T-helper 2 cell treated with Interferon-gamma antibody and Interleukin-4, amounts not matched to agents 100 ng/mL and 5 ng/mL, for 36 hours (primary cell): ENCODE measurements around the gene SAMD10. TPM values are rescaled to one million over a fixed set of nuclear protein-coding genes. Genes with fewer than 3 reads are reported as not detected.
"Not testable (repeated sequence)": the region's sequence is repeated elsewhere in the genome, so short reads cannot be mapped to it uniquely, and the experiment has no call there.

Source experiments
- intact Hi-C: fragments of 100-400 bp; cut with micrococcal nuclease; formaldehyde crosslinking; loops from one replicate; pipeline ENCODE4 v1.15.1; 2023
- total RNA-seq: library from RNA; stranded (reverse); gene quantifications from 2 replicates; pipeline ENCODE4 v1.2.3, GENCODE V29; 2022

SAMD10 gene
- total RNA-seq, 1 donor from 2014 or later: 21.8 TPM

DNA sequence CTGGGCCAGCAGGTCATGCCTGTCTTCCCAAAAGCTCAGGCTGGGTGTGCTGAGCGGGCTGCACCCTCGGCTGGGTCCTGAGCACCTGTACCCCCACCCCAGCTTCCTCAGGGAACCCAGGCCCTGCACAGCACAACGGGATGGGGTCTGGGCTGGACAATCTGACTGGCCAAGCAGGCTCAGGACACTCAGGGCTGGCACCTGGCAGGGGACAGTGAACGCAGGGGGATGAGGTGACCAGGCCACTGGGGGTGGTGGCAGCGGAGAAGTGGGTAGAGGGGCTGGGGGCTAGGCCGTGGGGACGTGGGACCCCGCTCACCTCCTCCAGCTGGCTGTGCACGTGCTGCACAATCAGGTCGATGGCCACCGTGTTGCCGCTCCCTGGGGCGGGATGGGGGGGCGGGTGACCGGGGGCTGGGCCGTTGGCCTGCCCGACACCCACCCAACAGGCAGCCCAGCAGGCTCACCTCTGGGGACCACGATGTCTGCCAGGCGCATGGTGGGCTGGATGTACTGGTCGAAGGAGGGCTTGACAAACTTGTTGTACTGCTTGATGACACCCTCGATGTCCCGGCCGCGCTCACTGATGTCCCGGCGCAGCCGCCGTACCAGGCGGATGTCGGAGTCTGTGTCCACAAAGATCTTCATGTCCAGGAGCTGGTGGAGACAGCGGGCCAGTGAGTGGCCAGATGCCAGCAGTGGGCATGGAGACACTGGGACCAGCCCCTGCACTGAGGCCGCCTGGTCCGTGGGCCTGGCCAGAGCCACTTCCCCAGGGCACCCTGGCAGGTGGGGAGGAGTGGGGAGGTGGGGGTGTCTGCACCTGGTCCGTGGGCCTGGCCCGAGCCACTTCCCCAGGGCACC is 35.1 kb downstream of the SAMD10 start:
- intact Hi-C loops: no loop called here

DNA sequence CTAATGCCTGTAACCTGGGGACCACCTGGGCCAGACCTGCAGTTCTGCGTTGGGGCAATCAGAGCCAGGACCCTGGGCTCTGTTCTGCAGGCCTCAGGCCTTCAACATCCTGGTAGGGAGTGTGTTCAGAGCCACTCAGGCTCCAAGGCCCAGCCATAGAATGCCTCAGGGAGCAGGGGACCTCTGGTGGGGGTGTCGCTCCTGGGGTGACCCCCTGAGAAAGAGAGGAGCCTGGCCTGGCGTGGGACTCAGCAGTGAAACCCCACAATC is 35.7 kb downstream of the SAMD10 start:
- intact Hi-C loops: no loop called here

DNA sequence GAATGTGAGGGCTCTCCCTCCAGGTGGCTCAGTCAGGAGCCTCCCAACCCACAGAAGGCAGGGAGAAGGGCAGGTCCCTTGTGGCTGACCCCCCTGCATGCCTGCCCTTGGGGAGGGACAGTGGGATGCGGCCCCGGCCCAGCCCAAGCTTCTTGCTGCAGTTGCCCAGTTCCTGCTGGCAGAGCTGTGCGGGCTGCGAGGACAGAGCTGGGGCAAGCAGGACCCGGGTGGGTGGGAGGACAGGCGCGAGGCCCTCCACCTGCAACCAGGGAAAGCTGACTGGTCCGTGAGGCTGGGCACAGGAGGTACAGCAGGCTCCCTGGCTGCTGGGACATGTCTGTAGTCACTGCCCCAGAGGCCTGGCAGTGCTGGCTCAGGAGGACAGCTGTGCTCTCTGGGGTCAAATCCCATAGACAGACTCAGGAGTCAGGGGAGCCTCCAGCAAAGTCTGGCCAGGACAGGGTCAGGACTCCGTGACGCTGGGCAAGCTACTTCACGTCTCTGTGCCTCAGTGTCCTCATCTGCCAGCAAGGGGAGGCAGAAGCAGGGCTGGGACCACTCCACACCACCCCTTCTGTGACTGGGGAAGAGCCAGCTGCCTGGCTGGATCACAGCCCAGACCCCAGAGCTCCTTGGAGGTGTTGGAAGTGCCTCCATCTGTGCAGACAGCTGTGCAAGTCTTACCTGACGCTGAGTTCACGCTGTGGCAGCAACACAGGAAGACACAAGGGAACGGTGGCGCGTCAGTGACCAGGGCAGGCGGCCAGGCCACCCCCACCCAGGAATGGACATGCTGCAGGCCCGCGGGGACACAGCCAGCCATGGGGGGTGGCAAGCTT is 36.3 kb downstream of the SAMD10 start:
- intact Hi-C loops: no loop called here

DNA sequence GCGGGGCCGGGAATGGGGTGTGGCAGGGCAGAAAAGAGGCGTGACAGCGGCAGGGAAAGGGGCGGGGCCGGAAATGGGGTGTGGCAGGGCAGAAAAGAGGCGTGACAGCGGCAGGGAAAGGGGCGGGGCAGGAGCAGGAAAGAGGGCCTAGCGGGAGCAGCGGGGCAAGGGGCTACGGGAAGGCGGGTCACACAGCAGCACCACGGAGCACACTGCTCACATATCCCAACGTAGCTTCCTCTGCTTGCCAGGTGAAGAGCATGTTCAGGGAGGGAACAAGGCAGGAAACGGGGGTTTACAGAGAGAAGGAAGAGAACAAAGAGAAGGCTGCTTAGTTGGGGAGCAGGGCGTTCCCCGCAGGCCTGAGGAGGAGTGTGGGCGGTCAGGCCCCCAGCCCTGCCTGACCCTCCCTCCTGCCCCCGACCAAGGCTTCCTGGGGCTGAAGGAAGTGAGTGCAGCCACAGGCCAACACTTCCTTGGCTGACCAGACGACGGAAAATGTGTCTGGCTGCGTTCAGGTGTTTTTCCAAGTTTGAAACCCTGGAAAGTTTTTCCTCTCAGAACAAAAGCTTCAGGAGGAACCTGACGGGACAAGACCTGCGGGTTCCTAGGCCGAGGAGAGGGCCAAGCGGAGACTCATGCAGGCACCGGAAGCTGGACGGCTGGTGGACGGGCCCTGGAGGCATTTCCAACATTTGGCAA is 37.0 kb downstream of the SAMD10 start:
- intact Hi-C loops: no loop called here

DNA sequence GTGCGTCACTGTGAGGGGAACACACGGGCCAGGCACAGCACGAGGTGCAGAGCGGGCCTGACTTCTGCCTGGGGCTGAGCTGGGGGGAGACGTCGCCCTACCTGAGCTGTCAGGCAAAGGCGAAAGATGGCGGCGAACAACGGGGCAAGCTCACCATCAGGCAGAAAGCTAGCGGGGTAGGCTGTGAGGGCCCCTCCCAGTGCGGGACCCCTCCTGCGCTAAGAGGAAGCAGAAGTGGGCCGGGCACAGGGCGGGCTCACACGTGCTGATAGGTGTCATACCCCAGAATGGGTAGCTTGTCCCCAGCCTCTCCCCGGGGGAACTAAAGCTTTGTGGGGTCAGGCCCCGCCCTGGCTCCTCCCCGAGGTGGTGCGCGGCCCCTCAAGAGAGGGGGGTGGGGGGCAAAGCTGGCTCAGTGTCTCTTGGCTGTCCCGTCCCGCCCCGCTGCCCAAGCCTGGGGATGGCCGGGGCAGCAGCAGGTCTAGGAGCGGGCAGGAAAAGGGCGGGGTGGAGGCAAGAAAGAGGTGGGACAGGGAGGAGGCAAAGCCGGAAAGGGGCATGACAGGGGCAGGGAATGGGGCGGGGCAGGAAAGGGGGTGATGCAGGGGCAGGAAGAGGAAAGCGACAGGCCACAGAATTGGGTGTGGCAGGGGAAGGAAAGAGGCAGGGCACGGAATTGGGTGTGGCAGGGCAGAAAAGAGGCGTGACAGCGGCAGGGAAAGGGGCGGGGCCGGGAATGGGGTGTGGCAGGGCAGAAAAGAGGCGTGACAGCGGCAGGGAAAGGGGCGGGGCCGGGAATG is 38.0 kb downstream of the SAMD10 start:
- intact Hi-C loops: loop anchor here (2.0 kb wide), 1 partner anchor 47 kb away; the partner anchor contains the start of gene DNAJC5

DNA sequence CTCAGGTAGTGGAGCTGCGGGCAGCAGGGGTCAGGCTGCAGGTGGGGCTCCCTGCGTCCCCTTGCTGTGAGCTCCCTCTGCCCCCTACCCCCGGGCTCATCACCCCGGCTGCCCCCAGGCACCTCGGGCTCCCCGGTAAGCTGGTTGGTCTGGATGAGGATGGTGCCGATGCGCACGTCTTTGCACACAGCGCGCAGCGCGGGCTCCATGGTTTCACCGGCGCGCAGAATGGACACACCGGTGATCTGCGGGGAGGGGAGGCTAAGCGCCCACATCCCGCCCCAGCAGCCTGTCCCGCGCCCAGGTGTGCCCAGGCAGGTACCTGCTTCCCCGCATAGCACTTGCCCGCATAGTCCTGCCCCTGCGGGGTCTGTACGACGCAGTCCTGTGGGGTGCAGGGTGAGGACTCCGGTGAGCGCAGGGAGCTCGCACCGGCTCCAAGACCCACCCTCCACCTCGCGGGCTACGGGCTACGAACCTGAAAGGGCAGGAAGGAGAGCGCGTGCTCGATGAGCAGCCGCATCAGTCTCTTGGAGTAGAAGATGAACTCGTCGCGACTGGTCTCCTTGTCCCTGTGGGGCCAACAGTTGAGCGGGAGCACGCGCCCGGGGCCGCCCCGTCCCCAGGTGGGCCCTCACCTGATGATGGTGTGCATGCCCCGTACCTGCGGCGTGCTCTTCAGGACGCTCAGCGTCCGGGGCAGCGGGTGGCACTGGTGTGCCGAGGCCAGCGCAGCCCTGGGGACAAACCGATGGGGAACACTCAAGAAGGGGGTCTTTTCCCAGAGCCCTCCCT is 38.8 kb downstream of the SAMD10 start:
- intact Hi-C loops: loop anchor here (2.0 kb wide), 1 partner anchor 46 kb away; the partner anchor contains the start of gene DNAJC5

DNA sequence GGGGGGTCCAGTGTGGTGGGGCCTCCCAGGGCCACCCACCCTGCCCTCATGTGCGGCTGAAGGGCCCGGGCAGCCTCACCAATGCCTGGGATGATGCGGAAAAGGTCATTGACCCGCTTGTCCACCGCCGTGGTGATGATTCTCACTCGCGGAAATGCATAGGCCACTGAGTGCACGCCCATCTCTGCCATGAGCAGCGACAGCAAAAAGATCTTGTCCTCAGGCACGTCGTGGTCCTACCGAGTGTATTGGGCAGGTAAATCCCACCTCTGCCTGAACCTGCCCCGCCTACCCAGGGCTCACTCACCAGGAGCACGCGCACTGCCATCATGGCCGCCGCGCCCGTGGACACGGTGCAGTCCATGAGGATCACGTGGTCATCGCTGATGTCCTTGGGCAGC is 39.4 kb downstream of the SAMD10 start:
- intact Hi-C loops: loop anchor here (2.0 kb wide), 1 partner anchor 45 kb away; the partner anchor contains the start of gene DNAJC5

DNA sequence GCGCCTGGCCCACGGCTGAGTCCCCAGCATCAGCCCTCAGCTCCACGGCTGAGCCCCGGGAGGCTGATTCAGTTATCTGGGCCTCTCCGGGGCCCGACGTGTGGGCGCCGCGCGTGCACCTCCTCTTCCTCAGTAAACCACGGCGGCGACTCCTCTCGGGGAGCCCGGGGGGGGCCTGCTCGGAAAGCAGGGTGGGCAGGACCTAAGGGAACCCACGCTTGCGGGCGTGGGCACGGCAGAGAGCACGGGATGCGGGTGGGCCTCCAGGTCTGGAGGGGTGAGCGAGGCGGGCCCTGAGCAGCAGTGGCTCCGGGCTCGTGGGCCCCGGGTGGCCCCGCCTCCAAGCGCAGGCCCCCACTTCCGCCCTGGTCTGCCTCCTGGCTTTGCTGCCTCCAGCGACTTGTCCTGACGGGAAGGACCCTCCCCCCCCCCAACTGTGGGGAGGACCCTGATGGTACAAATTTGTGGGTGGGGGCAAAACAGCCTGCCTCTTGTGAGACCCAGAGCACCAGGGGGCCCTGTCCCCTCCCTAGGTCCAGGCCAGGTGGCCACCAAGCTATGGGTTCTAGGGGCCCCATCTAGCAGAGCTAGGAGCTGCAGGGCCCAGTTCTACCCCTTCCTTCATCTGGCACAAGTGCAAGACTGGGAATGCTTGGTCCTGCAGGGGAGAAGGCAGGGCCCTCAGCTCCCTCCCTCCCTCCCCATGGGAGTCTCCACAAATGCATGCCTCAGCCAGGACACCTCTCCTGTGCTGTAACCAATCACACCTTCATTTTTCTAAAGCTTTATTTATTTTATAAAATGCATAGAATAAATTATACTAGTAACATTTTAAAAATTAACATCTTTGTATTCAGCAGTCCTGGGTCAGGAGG is 40.1 kb downstream of the SAMD10 start:
- intact Hi-C loops: no loop called here

DNA sequence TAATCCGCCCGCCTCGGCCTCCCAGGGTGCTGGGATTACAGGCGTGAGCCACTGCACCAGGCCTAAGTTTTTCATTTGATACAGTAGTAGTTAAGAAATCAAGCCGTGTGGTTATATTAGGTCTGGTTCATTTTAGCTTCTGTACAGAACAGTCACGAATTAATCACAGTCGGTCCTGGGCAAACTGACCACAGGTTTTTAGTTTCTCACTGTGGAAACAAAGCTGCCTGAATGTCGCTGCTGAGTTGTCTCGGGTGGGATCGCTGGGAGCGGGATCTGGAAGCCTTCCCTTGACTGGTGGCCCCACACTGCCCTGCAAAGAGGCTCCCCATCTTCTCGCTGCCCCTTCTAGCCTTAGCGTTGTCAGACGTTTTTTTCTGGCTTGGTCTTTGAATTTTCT is 41.8 kb downstream of the SAMD10 start:
- intact Hi-C loops: no loop called here

DNA sequence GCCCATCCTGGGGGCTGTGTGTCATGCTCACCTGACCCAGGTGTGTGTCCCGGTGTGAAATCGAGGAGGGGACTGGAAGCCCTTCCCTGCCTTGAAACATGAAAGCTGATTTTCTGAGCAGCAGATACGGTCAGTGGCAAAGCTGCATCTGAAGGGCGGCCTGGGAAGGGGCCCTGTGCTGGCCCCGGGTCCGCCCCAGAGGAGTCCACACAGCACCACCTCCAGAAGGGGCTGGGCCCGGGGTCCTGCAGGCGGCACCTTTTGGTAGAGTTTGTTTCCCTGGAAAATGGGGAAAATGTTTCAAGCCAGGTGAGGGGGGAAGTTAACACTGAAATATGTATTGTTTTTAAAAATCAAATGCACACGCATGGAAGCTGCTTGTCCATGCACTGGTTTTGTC is 44.0 kb downstream of the SAMD10 start:
- intact Hi-C loops: no loop called here

DNA sequence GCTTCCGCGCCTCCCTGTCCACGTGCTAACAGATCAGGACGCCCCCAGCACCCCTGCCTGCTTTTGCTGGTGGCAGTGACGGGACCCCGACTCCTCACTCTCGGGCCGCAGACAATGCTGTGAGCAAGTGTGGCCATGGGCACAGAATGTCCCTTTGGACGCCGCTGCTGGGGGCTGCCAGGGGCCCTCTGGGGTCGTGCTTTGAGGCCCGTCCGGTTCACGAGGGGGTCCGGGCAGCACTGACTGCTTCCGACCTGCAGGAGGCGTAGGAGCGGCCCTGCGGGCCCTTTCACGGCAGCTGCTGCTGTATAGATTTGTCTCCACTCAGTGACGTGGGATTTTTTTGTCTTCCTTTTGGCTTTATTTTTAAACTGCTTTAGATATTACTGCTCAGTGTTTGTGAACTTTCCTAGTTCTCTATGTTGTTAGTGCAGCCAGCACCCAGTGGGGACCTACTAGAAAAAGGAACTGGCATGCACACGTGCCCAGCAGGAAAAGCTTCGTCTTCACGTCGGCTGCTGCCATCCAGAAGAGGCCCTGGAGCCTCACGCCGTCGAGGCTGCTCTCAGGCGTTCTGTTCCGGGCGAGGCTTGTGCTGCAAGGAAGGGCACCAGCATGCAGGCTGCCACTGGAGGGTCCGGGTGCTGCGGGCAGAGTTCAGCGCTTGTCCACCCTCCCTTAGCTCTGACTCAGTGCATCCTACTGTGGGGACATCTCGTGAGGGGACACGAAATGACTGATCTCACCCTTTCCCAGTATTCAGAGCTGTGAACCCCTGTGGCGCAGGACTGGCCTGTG is 45.0 kb downstream of the SAMD10 start:
- intact Hi-C loops: no loop called here

DNA sequence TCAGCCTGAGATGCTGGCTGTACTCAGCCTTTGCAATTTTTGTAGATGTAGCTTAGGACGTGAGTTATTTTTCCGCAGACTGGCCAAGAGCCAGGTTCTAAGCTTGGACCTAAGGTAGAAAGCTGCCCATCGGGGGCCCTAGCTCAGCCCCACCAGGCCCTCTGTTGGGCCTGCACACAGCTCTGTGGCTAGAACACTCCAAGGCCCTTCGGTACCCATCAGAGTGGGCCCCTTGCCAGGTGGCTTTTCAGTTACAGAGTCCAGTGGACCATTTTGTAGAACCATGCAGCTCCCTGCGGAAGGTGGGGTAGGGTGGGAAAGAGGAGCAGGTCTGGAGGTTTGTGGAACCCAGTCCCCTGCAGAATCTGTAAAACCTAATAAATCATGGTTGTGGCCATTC is 45.8 kb downstream of the SAMD10 start:
- intact Hi-C loops: no loop called here

DNA sequence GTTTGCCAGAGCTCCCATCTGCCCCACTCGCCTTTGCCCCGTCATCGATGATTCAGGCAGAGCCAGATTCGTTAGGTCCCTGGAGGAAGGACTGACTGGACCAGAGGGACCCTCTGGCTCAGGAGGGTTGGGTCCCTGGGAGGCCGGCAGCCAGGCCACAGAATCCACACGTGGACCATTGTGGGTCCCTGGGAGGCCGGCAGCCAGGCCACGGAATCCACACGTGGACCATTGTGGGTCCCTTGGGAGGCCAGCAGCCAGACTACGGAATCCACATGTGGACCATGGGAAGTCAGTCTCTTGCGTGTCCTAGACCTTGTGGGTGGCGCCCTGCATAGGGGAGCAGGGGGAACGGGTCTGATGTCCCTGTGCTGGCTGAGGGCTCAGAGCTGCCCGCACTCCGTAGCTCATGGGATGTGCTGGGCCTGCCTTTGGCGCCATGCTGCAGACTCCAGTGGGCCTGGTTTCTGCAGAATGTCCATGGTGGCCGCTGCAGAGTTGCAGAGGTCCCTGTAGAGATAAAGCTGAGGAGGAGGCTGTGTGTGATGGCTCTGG is 46.8 kb downstream of the SAMD10 start:
- intact Hi-C loops: no loop called here

DNA sequence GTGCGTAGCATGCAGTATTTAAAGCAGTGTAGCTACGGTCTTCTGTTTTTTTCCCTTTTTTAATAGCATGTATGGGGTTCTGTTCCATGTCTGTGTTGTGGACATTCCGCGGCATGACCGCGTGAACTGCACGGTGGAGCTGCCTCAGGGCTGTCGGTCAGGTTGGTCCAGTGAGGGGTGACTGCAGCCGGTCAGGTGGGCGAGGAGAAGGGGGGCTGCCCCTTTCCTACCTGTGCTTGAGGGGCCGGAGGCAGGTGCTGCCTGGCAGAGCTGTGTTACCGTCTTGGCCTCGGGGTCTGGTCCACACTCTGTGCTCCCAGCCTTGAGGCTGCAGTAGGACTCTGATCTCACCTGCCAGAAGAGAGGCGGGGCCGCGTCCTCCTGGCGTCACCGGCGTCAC is 47.7 kb downstream of the SAMD10 start:
- intact Hi-C loops: no loop called here

DNA sequence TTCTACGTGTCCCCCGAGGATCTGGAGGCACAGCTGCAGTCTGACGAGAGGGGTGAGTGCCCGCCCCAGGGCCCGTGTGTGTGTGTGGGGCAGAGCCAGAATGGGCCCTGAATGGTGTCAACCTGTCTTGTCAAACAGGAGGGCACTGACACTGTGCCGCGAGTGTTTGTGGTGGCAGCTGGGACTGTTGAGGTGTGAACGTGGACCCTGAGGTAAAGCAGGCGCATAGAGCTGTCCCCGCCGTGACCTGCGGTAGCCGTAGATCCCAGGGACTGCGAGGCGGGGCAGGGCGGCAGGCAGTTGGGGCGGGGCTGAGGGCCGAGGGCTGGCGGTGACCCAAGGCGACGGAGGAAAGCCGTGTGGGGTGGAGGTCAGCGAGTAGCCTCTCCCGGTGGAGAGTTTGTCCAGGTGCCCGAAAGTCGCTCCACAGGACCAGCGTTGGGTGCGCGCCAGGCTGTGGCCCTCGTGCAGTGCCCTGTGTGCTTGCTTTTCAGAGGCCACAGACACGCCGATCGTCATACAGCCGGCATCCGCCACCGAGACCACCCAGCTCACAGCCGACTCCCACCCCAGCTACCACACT is 48.4 kb downstream of the SAMD10 start:
- intact Hi-C loops: no loop called here

DNA sequence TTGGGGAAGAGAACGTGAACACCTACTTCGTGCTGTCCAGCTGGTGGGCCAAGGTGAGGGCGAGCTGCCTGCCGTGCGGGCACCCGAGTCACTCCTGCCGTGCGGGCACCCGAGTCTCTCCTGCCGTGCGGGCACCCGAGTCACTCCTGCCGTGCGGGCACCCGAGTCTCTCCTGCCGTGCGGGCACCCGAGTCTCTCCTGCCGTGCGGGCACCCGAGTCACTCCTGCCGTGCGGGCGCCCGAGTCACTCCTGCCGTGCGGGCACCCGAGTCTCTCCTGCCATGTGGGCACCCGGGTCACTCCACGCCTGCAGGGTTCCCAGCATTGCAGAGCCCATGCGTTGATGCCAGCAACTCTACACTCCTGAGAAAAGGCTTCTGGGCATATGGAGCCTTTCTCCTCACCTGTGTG is 50.0 kb downstream of the SAMD10 start:
- intact Hi-C loops: not testable (repeated sequence)

DNA sequence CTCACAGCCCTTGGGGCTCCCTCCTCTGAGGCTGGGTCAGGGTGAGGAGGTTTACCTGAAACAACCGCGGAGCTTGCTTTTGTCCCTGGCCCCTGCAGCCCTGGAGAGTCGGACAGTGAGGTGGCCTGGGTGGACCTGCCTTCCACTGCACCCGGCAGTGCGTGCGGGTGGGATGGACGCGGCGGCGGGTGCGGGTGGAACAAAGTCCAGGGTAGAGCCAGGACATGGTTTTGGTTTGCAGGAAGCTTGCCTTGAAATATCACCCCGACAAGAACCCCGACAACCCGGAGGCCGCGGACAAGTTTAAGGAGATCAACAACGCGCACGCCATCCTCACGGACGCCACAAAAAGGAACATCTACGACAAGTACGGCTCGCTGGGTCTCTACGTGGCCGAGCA is 50.4 kb downstream of the SAMD10 start:
- intact Hi-C loops: no loop called here

DNA sequence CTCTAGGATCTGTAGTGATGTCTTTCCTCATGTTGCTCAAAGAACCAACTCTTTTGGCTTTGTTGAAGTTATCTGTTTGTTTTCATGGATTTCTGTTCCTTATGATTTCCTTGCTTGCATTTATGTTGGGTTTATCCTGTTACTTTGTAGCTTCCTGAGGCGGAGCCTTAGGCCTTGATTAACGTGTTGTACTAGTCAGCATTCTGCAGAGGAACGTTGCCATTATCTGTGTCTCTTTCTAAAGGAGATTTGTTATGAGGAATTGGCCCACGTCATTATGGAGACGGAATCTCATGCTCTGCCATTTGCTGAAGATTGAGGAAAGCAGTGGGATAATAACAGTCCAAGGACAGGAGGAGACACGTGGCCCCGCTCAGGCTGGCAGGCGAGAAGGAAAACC is 53.1 kb downstream of the SAMD10 start:
- intact Hi-C loops: no loop called here
